Measurements from ENCODE around the gene DHX29.

DNA sequence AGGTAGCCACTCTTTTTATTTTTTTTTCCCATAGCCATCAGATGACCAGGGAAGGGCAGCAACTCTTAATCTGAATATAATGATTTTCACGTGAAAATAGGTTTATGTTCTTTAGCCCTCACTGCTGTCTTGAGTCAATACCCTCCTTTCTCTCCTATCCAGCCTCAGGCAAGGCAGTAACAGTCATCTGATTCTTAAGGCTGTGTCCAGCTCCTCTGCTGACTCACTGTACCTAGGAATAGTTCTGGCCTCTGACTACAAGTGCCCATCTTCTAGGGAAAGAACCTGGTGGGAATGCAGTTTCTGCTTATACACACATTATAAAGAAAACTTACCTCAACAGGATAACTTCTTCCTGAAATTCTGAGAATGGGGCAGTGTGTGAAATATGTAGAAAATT, 30.7 kb downstream of the DHX29 start:
- no peak for TF ChIP-seq EZH2 (IDR thresholded peaks at IDR 0.05; ENCODE audit: borderline replicate concordance)
- TF ChIP-seq, protein P1, sequence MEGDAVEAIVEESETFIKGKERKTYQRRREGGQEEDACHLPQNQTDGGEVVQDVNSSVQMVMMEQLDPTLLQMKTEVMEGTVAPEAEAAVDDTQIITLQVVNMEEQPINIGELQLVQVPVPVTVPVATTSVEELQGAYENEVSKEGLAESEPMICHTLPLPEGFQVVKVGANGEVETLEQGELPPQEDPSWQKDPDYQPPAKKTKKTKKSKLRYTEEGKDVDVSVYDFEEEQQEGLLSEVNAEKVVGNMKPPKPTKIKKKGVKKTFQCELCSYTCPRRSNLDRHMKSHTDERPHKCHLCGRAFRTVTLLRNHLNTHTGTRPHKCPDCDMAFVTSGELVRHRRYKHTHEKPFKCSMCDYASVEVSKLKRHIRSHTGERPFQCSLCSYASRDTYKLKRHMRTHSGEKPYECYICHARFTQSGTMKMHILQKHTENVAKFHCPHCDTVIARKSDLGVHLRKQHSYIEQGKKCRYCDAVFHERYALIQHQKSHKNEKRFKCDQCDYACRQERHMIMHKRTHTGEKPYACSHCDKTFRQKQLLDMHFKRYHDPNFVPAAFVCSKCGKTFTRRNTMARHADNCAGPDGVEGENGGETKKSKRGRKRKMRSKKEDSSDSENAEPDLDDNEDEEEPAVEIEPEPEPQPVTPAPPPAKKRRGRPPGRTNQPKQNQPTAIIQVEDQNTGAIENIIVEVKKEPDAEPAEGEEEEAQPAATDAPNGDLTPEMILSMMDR (IDR thresholded peaks at IDR 0.05; ENCODE audit: poor library complexity): no peak
- no peak for TF ChIP-seq EZH2phosphoT487 (IDR thresholded peaks at IDR 0.05; ENCODE audit: low read depth, severe bottlenecking, unreplicated experiment)

Measured in hepatocyte (in vitro differentiated cells).